SU-DHL-6 (cell line): ENCODE measurements around the gene IL4I1.

ENCODE experiments used
- H2AFZ ChIP-seq: fragments of 200-600 bp; sonication (generic); 2 replicates; pipeline ENCODE4 v1.6.1; 2014; ENCODE audit warnings: low read depth, mild to moderate bottlenecking, moderate library complexity, mixed read lengths, antibody characterized with exemption, low read length; ENCODE audit not compliant: severe bottlenecking
- H3F3A ChIP-seq: fragments of 200-600 bp; shearing (Covaris generic); 2 replicates; pipeline ENCODE4 v1.6.0; 2016; ENCODE audit warnings: antibody characterized with exemption, mild to moderate bottlenecking; ENCODE audit not compliant: insufficient read depth
- H3K27ac ChIP-seq: fragments of 200-600 bp; sonication (generic); 2 replicates; pipeline ENCODE4 v1.5.1; 2016; ENCODE audit warnings: low read depth, mild to moderate bottlenecking, low read length, moderate library complexity, mixed read lengths
- H3K27me3 ChIP-seq: fragments of 200-600 bp; sonication (generic), shearing (Covaris generic); 2 replicates; pipeline ENCODE4 v1.6.0; 2014; ENCODE audit warnings: mild to moderate bottlenecking, low read length
- H3K36me3 ChIP-seq: fragments of 200-600 bp; sonication (generic); 2 replicates; pipeline ENCODE4 v1.6.1; 2014; ENCODE audit warnings: mild to moderate bottlenecking, low read length, mixed read lengths
- H3K4me2 ChIP-seq: fragments of 300-600, 200-600 bp; shearing (Covaris generic), sonication (generic); 2 replicates; pipeline ENCODE4 v1.6.0; 2014; ENCODE audit warnings: low read length, low read depth, mild to moderate bottlenecking; ENCODE audit not compliant: poor library complexity, severe bottlenecking
- H3K4me3 ChIP-seq: fragments of 200-600 bp; sonication (generic); 2 replicates; pipeline ENCODE4 v1.5.1; 2014; ENCODE audit warnings: antibody characterized with exemption, low read length, mild to moderate bottlenecking, mixed read lengths; ENCODE audit not compliant: insufficient read depth, poor library complexity, severe bottlenecking
- H3K79me2 ChIP-seq: fragments of 200-600 bp; sonication (generic); 2 replicates; pipeline ENCODE4 v1.6.1; 2014; ENCODE audit warnings: mild to moderate bottlenecking, low read length, moderate library complexity; ENCODE audit not compliant: insufficient read depth
- H3K9ac ChIP-seq: fragments of 200-600 bp; sonication (generic); 2 replicates; pipeline ENCODE4 v1.7.0; 2014; ENCODE audit warnings: mild to moderate bottlenecking, low read length
- H3K9me2 ChIP-seq: fragments of 200-600 bp; sonication (generic); replicated peaks from 2 replicates; pipeline ENCODE4 v1.6.1; 2014; ENCODE audit warnings: low read length; ENCODE audit not compliant: insufficient read depth
- H3K9me3 ChIP-seq: fragments of 200-600 bp; sonication (generic); 2 replicates; pipeline ENCODE4 v1.6.1; 2014; ENCODE audit warnings: low read length, mixed read lengths; ENCODE audit not compliant: insufficient read depth
- H4K20me1 ChIP-seq: fragments of 200-600 bp; sonication (generic); 2 replicates; pipeline ENCODE4 v1.6.1; 2014; ENCODE audit warnings: low read depth, mild to moderate bottlenecking, antibody characterized with exemption, low read length, moderate library complexity, mixed read lengths
- EZH2phosphoT487 ChIP-seq: fragments of 200-600 bp; sonication (generic), shearing (Covaris generic); conservative IDR thresholded peaks from 2 replicates; pipeline ENCODE4 v1.6.1; 2018; ENCODE audit warnings: mild to moderate bottlenecking, antibody characterized with exemption, low read length, moderate library complexity, mixed read lengths
- TF ChIP-seq, protein P1 (sequence below): fragments of 200-600 bp; sonication (generic); IDR thresholded peaks from one replicate; pipeline ENCODE4 v1.5.1; 2017; ENCODE audit warnings: antibody characterized with exemption, mild to moderate bottlenecking, low read length, moderate library complexity; ENCODE audit not compliant: insufficient read depth, poor library complexity, severe bottlenecking

Gene IL4I1

DNA sequence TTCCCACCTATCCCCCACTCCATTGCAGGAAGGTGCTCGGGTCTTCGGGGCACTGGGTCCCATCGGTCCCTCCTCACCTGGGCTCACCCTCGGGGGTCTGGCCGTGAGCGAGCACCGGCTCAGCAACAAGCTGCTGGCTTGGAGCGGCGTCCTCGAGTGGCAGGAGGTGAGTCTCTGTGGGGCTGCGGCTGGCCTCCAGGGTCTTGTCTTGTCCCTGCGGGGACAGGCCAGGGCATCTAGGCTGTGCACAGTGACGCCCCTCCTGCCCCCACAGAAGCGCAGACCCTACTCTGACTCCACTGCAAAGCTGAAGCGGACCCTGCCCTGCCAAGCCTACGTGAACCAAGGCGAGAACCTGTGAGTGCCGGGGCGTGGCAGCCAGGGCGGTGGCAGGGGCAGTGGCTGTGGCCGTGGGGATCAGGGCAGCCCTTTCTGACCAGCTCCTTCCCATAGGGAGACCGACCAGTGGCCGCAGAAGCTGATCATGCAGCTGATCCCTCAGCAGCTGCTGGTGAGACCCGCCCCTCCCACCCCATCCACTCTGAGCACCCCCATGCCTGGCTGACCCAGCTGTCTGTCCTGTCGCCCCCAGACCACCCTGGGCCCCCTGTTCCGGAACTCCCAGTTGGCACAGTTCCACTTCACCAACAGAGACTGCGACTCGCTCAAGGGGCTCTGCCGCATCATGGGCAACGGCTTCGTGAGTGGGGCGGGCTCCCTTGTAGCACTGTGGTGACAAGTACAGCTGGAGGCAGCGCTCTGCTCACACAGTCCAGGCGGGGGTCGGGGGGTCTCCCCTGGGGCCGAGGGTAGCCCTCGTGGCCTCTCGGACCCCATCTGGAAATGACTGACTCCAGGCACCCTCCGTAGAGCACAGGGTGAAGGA, 42.1 kb downstream of the IL4I1 start:
- Histone ChIP-seq H3K36me3 (no peaks in the 10 kb centered on the region), H3K27me3 (no peaks in the 10 kb centered on the region), H3F3A (peaks cover 15% of the 10 kb centered on the region), H3K27ac (no peak overlapping the region), H3K4me2 (no peak overlapping the region), H3K9me2 (no peaks in the 10 kb centered on the region), H4K20me1 (0 out of 2 replicates have a peak, but pooled peaks cover 3% of the 10 kb centered on the region), H3K79me2 (peaks cover 7% of the 10 kb centered on the region; the same call in 1 of the 2 replicates), H2AFZ (no peak overlapping the region), H3K9me3 (no peaks in the 10 kb centered on the region), H3K4me3 (no peak overlapping the region), H3K9ac (no peak overlapping the region)
- TF ChIP-seq, protein P1, sequence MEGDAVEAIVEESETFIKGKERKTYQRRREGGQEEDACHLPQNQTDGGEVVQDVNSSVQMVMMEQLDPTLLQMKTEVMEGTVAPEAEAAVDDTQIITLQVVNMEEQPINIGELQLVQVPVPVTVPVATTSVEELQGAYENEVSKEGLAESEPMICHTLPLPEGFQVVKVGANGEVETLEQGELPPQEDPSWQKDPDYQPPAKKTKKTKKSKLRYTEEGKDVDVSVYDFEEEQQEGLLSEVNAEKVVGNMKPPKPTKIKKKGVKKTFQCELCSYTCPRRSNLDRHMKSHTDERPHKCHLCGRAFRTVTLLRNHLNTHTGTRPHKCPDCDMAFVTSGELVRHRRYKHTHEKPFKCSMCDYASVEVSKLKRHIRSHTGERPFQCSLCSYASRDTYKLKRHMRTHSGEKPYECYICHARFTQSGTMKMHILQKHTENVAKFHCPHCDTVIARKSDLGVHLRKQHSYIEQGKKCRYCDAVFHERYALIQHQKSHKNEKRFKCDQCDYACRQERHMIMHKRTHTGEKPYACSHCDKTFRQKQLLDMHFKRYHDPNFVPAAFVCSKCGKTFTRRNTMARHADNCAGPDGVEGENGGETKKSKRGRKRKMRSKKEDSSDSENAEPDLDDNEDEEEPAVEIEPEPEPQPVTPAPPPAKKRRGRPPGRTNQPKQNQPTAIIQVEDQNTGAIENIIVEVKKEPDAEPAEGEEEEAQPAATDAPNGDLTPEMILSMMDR = no peak
- no peak for TF ChIP-seq EZH2phosphoT487

DNA sequence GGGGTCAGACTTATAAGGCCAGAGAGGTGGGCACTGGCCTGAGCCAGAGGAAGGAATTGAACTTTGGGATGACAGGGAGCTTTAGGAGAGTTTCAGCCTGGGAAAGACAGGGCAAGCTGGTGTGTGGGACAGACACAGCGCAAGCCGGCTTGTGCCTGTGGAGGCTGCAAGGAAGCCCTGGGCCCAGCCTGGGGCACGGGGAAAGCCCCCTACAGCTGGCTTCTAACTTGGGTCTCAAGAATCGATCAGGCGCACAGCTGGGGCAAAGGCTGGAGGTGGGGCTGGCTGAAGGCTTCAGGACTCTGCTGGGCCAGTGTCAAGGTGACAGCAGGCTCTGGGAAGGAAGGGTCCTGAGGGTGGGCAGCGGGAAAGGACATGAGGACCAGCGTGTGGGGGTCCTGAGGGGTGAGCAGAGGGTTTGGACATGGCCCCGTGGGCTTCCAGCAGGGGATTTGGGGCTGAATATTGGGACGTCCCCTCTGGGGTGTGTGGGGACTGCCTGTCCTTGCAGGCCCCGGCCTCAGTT, 42.8 kb downstream of the IL4I1 start:
- TF ChIP-seq, protein P1 = no peak
- no peak for TF ChIP-seq EZH2phosphoT487
- H3K27ac ChIP-seq = no peak overlapping the region
- H3K9ac ChIP-seq = no peak overlapping the region
- H3K4me3 ChIP-seq = no peak overlapping the region
- H3K79me2 ChIP-seq = peaks cover 7% of the 10 kb centered on the region; the same call in 1 of the 2 replicates
- H3K36me3 ChIP-seq = no peaks in the 10 kb centered on the region
- peaks cover 15% of the 10 kb centered on the region for H3F3A ChIP-seq
- H3K9me2 ChIP-seq = no peaks in the 10 kb centered on the region
- H2AFZ ChIP-seq = no peak overlapping the region
- H3K9me3 ChIP-seq = no peaks in the 10 kb centered on the region
- no peaks in the 10 kb centered on the region for H3K27me3 ChIP-seq
- H4K20me1 ChIP-seq = 0 out of 2 replicates have a peak, but pooled peaks cover 3% of the 10 kb centered on the region
- no peak overlapping the region for H3K4me2 ChIP-seq

DNA sequence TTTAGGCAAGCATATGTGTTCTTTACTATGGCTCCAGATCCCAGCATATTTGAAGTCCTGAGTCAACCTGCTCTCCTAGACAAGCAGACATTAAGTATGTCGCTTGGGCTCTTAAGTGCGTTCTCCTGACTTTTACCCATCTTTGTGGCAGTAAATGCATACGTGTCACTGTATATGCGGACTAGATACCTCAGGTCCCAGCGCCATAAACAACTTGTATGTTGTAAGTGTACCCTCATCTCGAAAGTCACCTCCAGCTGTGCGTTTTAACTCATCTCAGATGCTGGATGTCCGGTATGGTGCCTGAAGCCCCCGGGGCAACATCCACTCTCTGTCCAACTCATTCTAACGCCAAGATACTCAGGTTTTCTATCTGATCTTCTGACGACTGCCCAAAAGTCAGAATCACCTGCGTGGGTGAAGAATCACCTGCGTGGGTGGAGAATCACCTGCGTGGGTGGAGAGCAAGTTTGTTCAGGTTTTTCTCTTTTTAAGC, 44.0 kb downstream of the IL4I1 start:
- H3K27me3 ChIP-seq = no peaks in the 10 kb centered on the region
- H3K9ac ChIP-seq = peak overlapping the region; percentile 12; the same call in 1 of the 2 replicates
- H3K9me3 ChIP-seq = no peaks in the 10 kb centered on the region
- peaks cover 15% of the 10 kb centered on the region for H3F3A ChIP-seq
- H3K36me3 ChIP-seq = no peaks in the 10 kb centered on the region
- TF ChIP-seq, protein P1 = no peak
- H3K27ac ChIP-seq = no peak overlapping the region
- H3K4me2 ChIP-seq = peak overlapping the region; percentile 57
- 0 out of 2 replicates have a peak, but pooled peaks cover 3% of the 10 kb centered on the region for H4K20me1 ChIP-seq
- H3K79me2 ChIP-seq = peaks cover 7% of the 10 kb centered on the region; the same call in 1 of the 2 replicates
- H3K9me2 ChIP-seq = no peaks in the 10 kb centered on the region
- no peak overlapping the region for H3K4me3 ChIP-seq
- no peak overlapping the region for H2AFZ ChIP-seq
